Measurements from ENCODE around the gene KRT13. TPM values are rescaled to one million over a fixed set of nuclear protein-coding genes. Genes with fewer than 3 reads are reported as not detected.

Gene KRT13
- polyA plus RNA-seq, 1 donor from 2014 or later, result not detected

GRCh38 chr17:41483991-41484826 is 21.2 kb downstream of the KRT13 start:
- no peak for TF ChIP-seq POLR2AphosphoS5 (IDR thresholded peaks at IDR 0.05)
- no peak for TF ChIP-seq EP300 (conservative IDR thresholded peaks at IDR 0.05; ENCODE audit: poor library complexity, severe bottlenecking)
- TF ChIP-seq MXI1 (conservative IDR thresholded peaks at IDR 0.05; ENCODE audit: poor library complexity, severe bottlenecking), result no peak
- no peak for TF ChIP-seq REST (IDR thresholded peaks at IDR 0.05; ENCODE audit: borderline replicate concordance)
- no peak for TF ChIP-seq TAF1 (IDR thresholded peaks at IDR 0.05; ENCODE audit: low read depth)
- TF ChIP-seq CTCF (IDR thresholded peaks at IDR 0.05; ENCODE audit: poor library complexity, severe bottlenecking), result no peak
- no peak for TF ChIP-seq RAD21 (conservative IDR thresholded peaks at IDR 0.05)
- no peak for TF ChIP-seq SMC3 (conservative IDR thresholded peaks at IDR 0.05; ENCODE audit: poor library complexity)
- no peak for TF ChIP-seq EZH2 (IDR thresholded peaks at IDR 0.05; ENCODE audit: borderline replicate concordance, insufficient read depth, low read length, poor library complexity, severe bottlenecking)
- Histone ChIP-seq H3K79me2 (replicated peaks; ENCODE audit: insufficient read depth, low read length) (no peaks in the 10 kb centered on the region), H3K36me3 (ENCODE audit: insufficient read depth, low read length) (no peaks in the 10 kb centered on the region), H3K27ac (ENCODE audit: low read length) (no peak overlapping the region), H2AFZ (ENCODE audit: low read depth, low read length) (no peak overlapping the region), H3K27me3 (ENCODE audit: insufficient read depth, low read depth, low read length) (no peaks in the 10 kb centered on the region), H3K4me2 (ENCODE audit: low read length) (no peak overlapping the region), H4K20me1 (ENCODE audit: insufficient read depth) (no peaks in the 10 kb centered on the region), H3K9me2 (ENCODE audit: insufficient read depth, low read length) (no peaks in the 10 kb centered on the region), H3K9me3 (ENCODE audit: low read length) (no peaks in the 10 kb centered on the region), H3K4me3 (ENCODE audit: low read length) (no peak overlapping the region), H3K9ac (ENCODE audit: low read length) (no peak overlapping the region), H3F3A (ENCODE audit: insufficient read depth, low read length, poor library complexity, severe bottlenecking) (no peaks in the 10 kb centered on the region)

- H3K9me3 ChIP-seq (ENCODE audit: low read length), result no peaks in the 10 kb centered on the region
- TF ChIP-seq TAF1 (IDR thresholded peaks at IDR 0.05; ENCODE audit: low read depth) (no peak), MXI1 (conservative IDR thresholded peaks at IDR 0.05; ENCODE audit: poor library complexity, severe bottlenecking) (no peak), EZH2 (IDR thresholded peaks at IDR 0.05; ENCODE audit: borderline replicate concordance, insufficient read depth, low read length, poor library complexity, severe bottlenecking) (no peak), RAD21 (conservative IDR thresholded peaks at IDR 0.05) (no peak), POLR2AphosphoS5 (IDR thresholded peaks at IDR 0.05) (no peak), REST (IDR thresholded peaks at IDR 0.05; ENCODE audit: borderline replicate concordance) (no peak), SMC3 (conservative IDR thresholded peaks at IDR 0.05; ENCODE audit: poor library complexity) (no peak), CTCF (IDR thresholded peaks at IDR 0.05; ENCODE audit: poor library complexity, severe bottlenecking) (no peak), EP300 (conservative IDR thresholded peaks at IDR 0.05; ENCODE audit: poor library complexity, severe bottlenecking) (no peak)
- H3K79me2 ChIP-seq (replicated peaks; ENCODE audit: insufficient read depth, low read length), result no peaks in the 10 kb centered on the region
- H3K27ac ChIP-seq (ENCODE audit: low read length), result no peak overlapping the region
- no peaks in the 10 kb centered on the region for H3K36me3 ChIP-seq (ENCODE audit: insufficient read depth, low read length)
- no peaks in the 10 kb centered on the region for H3K27me3 ChIP-seq (ENCODE audit: insufficient read depth, low read depth, low read length)
- no peaks in the 10 kb centered on the region for H4K20me1 ChIP-seq (ENCODE audit: insufficient read depth)
- no peak overlapping the region for H3K9ac ChIP-seq (ENCODE audit: low read length)
- no peak overlapping the region for H3K4me2 ChIP-seq (ENCODE audit: low read length)
- H3F3A ChIP-seq (ENCODE audit: insufficient read depth, low read length, poor library complexity, severe bottlenecking), result no peaks in the 10 kb centered on the region
- no peak overlapping the region for H2AFZ ChIP-seq (ENCODE audit: low read depth, low read length)
- H3K4me3 ChIP-seq (ENCODE audit: low read length), result no peak overlapping the region
- no peaks in the 10 kb centered on the region for H3K9me2 ChIP-seq (ENCODE audit: insufficient read depth, low read length)
Observed at GRCh38 chr17:41483531-41483930, 21.9 kb downstream of the KRT13 start.

Data from neural cell (in vitro differentiated cells).